GM21529 (cell line): ENCODE measurements around the gene P2RY11.

ENCODE experiments used
- ATAC-seq: cut with Tn5 transposase; IDR thresholded peaks from one replicate; pipeline ENCODE4 v1.9.1; 2021; ENCODE audit not compliant: unreplicated experiment

Gene P2RY11

GRCh38 chr19:10092648-10093294, 18.7 kb upstream of the P2RY11 start:
- no peak for ATAC-seq

GRCh38 chr19:10093295-10094186, 18.0 kb upstream of the P2RY11 start:
- no peak for ATAC-seq

- ATAC-seq: no peak
Observed at GRCh38 chr19:10095622-10095947, 15.9 kb upstream of the P2RY11 start.

- peak; percentile 72 for ATAC-seq
Observed at GRCh38 chr19:10095948-10096614, 15.4 kb upstream of the P2RY11 start.

- no peak for ATAC-seq
Observed at GRCh38 chr19:10096615-10096963, 14.9 kb upstream of the P2RY11 start.

GRCh38 chr19:10100163-10100785, 11.2 kb upstream of the P2RY11 start:
- ATAC-seq: no peak

- no peak for ATAC-seq
Observed at GRCh38 chr19:10102787-10103236, 8.7 kb upstream of the P2RY11 start.

GRCh38 chr19:10104130-10104513, 7.4 kb upstream of the P2RY11 start:
- ATAC-seq: no peak

- ATAC-seq: peak; percentile 44
Observed at GRCh38 chr19:10104665-10105508, 6.6 kb upstream of the P2RY11 start.

GRCh38 chr19:10105509-10106099, 5.9 kb upstream of the P2RY11 start:
- ATAC-seq: no peak

- ATAC-seq: peak; percentile 50
Observed at GRCh38 chr19:10106100-10106936, 5.2 kb upstream of the P2RY11 start, which contains the start of gene PPAN. PPAN (plus strand) TSS chr19:10106362; CDS start chr19:10106395, 33 bp downstream.

- ATAC-seq: no peak
Observed at GRCh38 chr19:10107254-10107653, 4.2 kb upstream of the P2RY11 start.

- no peak for ATAC-seq
Observed at GRCh38 chr19:10107817-10108367, 3.6 kb upstream of the P2RY11 start.

- no peak for ATAC-seq
Observed at GRCh38 chr19:10109528-10109927, 2.0 kb upstream of the P2RY11 start.

GRCh38 chr19:10110076-10110971, 1.2 kb upstream of the P2RY11 start:
- no peak for ATAC-seq

- ATAC-seq: no peak
Observed at GRCh38 chr19:10110972-10111317, 548 bp upstream of the P2RY11 start.

- no peak for ATAC-seq
Observed at GRCh38 chr19:10112037-10112761, 706 bp downstream of the P2RY11 start.
